Activated T-helper 1 cell treated with Interleukin-2 at 50 U/mL for 16 hours (primary cell): ENCODE data around the gene SLC17A6.

Source experiments
- DNase-seq: peaks from one replicate; pipeline ENCODE4 v3.0.0-alpha.2; 2020; ENCODE audit warnings: low read depth

Gene SLC17A6

DNA sequence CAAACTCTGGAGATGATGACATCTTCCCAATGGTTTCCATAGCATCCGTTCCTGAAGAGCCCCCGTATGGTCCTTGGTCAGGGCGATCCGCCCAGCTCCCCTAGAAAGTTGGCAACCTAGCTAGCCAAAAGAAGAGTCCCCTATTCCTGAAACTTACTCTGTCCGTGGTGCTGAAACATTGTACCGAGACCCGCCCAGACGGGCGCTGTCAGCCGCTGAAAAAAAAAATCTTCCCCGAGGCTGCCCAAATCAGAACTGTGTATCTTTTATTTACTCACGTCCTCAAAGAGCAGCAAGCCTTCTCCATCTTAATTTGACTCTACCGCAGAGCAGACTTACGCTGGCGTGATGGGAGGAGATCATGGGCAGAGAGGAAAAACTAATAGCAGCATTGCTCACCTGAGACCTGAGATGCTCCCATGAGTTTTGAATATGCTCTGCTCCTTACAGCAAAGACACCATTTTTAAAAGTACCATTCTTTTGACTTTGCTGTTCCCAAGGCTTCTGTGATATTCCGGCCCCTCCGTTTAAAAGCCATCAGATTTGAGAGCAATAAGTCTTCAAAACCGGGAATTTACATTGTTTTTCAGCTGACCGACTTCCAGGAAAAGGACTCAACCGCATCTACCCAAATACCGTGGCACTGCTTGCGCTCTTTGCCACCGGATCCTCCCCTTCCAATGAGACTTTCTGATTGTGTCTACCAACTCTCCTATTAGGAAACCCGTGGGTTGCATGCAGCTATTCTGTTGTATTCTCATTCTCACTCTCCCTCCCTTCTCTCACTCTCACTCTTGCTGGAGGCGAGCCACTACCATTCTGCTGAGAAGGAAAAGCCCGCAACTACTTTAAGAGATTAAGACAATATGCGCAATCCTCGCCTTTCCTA, at the start of gene SLC17A6:
TSS of gene SLC17A6 (plus strand) at position 786 of the 890 bp plus-strand sequence. CDS start 153 bp downstream, outside the sequence.
- DNase-seq: no peak

DNA sequence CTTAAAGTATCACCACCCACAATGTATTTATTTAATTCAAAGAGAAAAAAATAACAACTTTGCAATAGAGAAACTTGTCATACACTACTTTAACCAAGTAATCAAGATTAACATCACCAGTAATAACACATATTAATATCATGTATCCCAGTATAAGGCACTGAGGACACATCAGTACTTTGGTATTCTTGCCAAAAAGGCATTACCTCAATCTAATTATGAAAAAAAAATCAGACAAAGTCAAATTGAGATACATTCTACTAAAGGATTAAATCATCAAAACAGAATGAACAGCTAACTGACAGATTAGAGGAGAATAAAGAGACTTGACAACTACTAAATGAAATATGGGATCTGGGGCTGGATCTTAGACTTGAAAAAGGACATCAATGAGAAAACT, 35.8 kb upstream of the SLC17A6 start:
- no peak for DNase-seq

DNA sequence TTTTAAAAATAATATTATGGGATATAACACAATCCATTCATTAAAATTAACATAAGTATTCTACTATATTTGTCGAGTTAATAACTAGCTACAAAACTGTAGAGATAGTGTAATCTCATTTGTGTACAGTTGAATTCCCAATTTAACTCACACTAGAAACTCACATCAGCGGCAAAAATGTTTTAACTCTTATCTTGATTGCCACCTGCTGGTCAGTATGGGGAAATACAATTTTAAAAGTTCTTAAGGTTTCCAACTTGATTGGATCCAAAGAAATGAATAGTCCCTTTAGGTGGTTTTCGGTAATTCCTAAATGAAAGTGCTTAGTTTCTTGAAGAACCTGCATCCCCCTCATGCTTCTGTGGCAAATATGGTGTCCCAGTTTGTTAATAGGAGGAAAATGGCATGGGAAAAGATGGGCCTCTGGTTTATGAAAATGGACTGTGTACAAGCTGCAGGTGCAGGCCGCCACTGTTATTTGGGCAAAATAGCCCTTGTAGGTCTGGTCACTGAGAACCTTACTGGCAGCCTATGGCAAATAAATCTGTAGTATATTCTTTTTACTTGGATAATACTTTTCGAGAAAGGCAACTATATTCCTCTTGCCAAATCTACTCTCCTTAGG, 33.7 kb upstream of the SLC17A6 start:
- DNase-seq: no peak

DNA sequence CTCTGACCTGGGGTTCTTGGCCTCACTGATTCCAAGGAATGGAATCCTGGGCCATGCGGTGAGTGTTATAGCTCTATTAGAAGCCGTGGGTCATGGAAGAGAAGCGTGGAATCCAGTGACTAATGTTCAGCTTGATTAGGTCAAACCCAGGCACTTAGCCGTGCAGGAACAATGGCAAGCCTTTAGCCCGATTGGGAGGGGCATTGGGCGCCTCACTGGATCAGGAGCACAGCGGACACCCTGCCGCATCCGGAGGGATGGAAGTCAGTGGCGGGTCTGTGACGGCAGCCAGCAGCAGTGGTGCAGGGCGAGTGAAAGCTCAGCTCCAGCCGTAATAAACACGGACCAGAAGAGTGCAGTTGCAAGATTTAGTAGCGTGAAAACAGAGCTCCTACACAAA, 20.5 kb upstream of the SLC17A6 start:
- DNase-seq: no peak

DNA sequence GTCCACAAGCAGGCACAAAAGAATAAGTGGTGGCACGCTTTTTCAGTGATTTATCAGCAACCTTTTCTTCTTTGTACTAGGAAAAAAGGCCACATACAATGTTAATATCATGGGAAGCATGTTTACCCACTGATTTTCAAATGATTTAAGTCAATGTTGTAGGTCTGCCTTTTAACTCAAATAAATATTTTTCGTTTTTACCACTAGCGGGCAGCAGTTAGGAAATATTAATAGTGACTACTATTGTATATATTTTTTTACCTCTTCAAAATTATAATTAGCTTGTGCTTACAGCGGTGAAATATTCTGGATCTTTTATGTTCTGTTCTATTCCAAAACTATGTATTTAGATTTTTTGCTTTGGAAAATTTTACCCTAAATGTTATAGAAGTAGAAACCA, 6.4 kb upstream of the SLC17A6 start:
- DNase-seq: no peak

DNA sequence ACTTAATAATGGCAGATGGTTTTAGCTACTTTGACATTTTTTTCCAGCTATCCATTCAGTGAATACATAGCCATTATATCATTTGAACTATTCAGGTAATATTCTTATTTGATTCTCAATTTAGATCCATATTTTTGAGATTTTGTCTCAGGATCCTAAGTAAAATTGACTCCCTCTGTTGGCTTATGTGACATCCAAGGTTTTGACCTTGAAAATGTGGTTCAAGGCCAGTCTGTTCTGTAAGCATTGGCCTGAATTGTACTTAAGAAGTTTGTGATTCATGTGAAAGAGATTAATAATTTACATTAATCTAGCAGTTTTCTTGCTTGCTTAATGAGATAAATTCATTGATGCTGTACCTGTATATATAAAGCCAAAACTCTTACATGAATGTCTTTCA, 1.6 kb upstream of the SLC17A6 start:
- no peak for DNase-seq

DNA sequence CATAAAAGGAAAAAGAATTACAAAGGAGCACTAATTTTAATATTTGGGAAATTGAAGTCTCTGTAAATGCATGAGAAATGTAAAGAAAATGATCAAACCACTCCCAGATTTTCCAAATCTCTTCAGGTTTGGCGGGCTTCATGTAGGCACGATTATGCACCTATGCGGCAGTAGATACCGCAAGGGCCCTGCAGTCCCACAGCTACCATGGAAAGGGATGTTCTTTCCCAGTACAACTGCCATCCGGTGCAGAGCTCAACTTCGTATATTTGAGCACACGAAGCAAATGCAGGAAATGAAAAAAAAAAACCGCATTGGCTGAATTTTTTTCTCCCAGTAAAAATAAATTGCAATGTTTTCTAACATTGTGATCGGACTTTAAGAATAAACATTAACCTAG, 1.4 kb downstream of the SLC17A6 start:
- no peak for DNase-seq

DNA sequence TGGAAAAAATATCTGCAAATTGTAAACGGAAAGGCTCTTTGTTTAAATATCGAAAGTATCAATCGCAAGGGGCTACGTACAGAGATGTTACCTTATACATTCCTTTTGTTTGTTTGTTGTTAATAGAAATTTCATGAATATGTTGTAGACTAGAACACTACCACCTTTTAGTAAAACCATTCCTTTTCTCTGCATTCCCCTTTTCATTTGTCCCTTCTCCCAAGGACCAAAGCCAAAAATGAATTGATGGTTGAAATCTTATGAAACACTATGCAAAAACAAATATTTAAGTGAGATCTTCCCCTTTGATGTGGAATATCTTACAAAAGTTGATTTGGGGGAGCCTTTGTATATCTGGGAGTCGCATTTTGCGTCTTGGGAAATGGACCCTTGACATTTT, 2.1 kb downstream of the SLC17A6 start:
- no peak for DNase-seq

DNA sequence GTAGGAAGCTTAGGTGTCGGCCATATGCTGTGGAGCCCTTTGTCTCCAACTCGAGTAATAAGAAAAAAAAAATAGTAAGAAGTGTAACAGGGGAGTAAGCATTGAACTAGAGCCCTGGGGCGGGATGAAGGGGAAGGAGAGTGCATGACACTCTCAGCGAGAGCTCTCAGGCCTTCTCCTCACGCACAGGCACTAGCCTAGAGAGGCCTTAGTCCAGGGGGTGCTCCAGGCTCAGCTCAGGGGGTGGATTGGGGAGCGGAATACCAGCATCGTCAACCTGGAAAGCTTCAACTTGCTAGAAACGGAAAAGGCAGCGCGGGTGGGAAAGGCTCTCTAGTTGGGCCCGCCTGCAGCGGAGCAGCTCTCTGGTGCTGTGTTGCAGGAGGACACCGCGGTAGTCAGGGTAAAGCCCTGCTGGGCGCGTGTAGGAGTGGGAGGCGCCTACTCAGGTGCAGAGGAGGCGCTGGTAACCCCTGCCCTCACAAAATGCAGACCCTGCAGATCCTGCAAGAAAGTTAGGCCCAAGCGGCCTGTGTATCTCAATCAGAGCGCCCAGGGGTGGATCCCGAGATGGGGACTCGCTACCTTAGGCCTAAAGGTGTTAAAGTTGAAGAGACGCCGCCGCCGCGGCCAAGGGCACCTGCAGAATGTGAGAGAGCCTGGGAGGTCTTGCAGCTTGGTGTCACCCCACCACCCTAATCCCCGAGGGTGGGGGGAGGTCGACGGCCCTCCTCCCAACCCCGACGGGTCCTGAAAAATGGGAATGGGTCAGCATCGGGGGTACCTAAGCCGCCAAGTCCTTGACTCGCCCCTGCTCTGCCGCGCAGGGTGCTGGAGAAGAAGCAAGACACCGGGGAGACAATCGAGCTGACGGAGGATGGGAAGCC, 2.8 kb downstream of the SLC17A6 start:
- DNase-seq: no peak

DNA sequence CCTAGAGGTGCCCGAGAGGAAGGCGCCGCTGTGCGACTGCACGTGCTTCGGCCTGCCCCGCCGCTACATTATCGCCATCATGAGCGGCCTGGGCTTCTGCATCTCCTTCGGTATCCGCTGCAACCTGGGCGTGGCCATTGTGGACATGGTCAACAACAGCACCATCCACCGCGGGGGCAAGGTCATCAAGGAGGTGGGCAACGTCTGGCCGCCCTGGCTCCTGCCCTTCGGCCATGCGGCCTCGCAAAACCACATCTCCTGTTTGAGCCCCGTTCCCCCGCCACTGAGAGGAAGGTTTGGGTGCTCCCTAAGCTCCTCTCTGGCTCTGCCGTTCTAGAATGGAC, 3.4 kb downstream of the SLC17A6 start:
- no peak for DNase-seq

DNA sequence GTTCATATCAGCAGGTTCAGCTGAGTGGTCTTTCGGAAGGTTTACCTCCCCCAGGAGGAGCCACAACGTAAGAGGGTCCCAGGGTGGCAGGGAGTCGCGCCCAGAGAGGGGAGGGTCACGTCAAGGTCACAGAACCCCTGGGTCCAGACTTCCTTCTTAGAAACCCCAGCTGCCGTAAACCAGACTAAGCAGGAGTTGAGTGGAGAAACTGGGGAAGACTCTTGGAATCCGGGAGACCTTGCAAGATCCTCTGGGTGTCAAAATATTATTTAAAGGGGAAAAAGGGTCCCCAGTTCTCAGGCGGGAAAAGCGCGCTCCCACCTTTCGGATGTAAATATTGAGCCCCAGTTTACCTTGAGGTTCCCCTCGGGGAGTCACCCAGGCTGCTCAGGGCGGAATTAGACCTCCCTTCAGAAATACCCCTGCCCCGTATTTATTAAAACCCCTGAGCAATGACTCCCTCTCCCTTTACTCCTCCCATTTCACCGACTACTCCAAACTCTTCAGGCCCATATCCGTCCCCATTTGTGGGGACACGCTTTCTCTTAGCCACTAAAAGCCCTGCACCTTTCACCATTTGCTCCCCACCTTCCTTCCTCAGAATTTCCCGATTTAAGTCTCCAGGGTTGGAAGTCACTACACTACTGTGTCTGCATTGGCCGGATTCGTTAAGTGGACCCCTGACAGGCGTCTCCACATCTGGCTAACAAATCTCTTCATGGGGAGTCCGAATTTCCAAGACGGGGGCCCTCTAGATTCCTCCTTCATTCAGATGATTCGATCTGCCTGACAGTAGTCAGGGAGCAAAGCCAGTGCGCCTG, 4.2 kb downstream of the SLC17A6 start:
- no peak for DNase-seq

DNA sequence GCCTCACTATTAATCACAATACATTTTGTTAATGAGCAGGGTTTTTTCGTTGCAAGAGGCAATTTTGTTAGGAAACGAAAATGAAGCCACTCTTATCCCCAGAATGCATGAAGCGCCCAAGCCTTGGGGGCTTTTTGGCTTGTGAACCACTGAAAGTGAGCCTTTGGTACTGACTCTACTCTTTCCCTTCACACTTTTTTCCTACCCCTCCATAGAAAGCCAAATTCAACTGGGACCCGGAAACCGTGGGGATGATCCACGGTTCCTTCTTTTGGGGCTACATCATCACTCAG, 4.8 kb downstream of the SLC17A6 start:
- no peak for DNase-seq

DNA sequence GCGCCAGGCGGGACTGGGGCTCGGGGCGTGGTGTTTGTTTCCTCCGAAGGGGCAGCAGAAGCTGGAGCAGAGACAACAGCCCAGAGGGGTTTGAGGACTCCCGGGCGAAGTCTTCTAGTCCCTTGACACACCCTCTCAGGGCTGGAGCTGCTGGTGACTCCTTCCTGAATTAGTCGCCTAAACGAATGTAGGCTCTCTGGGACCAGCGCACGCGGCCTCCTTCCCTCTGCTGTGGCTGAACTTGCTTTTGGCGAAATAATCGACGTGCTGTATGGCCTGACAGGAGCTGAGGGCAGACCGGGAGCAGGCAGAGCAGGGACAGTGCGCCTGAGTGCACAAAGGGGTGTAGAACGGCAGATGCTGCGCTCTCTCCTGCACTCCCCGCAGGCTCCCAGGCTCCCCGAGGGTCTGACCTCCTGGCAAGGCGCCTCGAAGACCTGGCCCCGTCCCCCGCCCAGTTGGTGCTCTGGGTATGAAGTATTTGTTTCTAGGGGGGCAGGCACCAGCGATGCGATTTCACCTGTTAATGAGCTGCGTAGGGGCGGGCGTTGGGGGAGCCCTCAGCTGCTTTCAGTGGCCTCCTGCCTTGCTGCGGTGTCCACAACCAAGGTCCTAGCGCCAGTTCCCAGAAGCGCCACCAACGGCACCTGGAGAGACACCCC, 5.3 kb downstream of the SLC17A6 start:
- DNase-seq: no peak

DNA sequence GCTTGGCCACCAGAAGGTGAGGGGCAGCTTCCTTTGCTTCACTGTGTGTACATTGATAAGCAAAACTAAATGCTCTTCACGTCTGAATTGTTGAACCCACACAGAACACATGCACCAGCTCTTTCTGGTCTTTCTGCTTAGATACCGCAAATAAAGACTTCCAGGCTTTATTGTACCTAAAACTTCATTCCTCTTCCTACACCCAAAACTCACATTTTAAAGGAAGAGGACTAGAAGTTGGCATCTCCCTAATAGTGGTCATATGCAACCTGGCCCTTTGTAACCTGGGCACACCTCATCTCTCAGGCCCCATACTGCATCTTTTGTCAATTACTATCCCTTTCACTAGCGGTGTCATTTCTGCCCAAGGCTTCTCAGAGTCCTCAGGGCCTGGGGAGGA, 5.9 kb downstream of the SLC17A6 start:
- DNase-seq: no peak

DNA sequence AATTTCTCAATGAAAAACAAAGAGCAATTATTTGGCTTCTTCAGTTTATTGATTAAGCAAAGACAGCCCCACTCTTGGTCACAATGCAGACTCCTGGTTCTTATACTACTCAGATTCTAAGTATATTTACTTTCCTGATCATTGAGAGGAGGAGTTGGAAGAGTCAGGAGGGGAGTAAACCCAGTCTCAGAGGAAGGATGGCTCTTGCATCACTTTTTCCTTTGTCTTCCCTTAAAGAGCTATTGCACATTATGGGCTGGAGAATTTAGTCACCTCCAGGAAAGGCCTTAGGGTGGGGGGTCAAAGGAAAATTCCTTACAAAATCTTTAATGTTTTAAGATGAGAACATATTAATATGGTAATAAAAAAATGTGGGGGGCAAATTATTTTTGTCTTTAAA, 8.1 kb downstream of the SLC17A6 start:
- no peak for DNase-seq

DNA sequence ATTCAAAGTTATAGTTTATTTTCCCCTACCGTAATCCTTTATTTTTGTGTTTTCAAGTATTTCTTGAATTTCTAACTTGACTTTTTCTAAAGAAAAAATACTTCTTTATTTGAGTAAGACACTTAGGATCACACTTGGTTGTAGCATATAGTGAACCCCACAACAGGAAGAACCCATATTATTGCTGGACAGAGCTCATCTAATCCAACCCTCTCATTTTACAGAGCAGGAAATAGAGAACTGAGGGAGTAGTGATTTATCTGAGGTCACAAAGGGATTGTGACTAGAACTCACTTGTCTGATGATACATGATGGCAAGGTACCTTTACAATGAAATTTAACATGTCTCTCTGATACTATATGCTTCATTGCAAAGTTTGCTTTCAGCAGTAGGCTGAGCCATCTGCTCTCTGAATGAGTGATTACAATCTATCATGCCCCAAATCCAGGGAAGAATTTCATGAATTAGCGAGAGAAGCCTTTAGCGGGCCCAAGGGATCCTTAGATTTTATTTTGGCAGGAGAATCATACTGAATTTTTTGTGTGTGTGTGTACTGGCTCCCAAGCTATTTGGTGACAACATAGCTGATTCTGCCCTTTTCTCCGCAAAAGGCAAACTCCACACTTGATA, 9.8 kb downstream of the SLC17A6 start:
- no peak for DNase-seq

DNA sequence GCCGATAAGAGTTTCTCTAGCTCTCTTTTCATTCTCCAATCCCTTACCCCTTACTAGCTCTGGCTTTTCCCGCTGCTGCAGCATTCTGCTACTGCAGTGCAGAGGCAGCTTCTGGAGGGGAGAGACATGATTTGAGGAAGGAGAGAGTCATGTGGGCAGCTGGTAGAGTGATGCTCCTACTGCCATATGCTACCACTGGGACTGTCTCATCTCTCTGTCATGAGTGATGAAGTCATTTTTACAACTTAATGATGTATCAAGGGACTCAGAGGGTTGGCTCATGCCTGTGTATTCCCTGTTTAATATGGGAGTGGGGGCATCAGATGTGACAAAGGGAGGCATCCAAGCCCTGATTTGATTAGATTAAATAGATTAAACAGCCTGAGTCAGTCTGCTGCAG, 11.3 kb downstream of the SLC17A6 start:
- no peak for DNase-seq

DNA sequence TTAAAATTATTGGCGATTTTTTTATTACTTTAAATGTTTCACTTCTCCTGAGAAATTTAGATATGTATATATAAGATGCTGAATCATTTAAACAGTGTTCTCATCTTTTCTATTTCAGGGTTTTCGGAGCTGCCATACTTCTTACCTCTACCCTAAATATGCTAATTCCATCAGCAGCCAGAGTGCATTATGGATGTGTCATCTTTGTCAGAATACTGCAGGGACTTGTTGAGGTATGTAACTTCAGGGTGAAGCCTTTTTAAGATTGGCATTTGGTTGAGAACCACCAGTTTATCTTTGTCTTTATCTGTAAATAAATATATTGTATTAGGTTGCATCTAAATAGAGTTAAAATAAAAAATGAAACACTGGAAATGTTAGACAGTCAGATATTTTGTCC, 21.1 kb downstream of the SLC17A6 start:
- DNase-seq: no peak

DNA sequence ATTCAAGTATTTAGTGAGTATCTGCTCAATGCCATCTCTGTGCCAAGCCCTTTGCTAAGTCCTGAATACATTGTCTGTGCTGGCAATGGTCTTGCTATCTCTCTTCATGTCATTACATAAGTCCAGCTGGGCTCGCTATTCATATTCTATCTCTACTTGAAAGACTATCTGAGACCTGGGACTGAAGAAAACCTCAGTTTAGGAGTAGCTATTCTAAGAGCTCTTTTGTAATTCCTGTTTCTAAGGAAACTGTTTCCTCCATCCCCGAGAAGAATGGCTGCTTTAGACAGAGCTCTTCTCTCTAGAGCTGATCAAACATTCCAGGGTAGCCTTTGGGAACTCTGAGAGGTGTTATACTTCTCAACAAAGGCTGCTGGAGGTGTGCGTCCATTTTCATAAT, 33.0 kb downstream of the SLC17A6 start:
- no peak for DNase-seq

DNA sequence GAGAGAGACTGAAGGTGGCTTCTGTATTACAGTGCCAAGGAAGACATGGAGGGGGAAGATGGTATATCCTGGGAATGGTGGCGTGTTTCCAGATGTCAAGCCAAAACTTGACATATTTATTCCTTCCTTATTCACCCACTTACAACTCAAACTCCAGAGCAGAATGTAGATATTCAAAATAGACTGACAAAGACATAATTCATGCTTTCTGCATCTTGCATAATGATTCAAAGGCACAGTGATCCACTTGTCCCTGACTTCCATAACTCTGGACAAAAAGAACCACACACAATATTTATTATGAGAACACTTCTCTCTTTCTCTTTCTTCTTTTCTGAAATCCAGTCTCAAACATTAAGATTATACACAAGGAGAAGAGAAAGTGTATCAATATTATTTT, 48.9 kb downstream of the SLC17A6 start:
- DNase-seq: no peak
